C4-2B (cell line): ENCODE data around the gene WBP1.

ENCODE experiments used
- CTCF ChIP-seq: fragments of 450-650 bp; conservative IDR thresholded peaks from 2 replicates; pipeline ENCODE4 v1.5.1; 2017; ENCODE audit warnings: mild to moderate bottlenecking
- ZFX ChIP-seq: fragments of 450-650 bp; IDR thresholded peaks from 2 replicates; pipeline ENCODE4 v1.6.1; 2017

DNA sequence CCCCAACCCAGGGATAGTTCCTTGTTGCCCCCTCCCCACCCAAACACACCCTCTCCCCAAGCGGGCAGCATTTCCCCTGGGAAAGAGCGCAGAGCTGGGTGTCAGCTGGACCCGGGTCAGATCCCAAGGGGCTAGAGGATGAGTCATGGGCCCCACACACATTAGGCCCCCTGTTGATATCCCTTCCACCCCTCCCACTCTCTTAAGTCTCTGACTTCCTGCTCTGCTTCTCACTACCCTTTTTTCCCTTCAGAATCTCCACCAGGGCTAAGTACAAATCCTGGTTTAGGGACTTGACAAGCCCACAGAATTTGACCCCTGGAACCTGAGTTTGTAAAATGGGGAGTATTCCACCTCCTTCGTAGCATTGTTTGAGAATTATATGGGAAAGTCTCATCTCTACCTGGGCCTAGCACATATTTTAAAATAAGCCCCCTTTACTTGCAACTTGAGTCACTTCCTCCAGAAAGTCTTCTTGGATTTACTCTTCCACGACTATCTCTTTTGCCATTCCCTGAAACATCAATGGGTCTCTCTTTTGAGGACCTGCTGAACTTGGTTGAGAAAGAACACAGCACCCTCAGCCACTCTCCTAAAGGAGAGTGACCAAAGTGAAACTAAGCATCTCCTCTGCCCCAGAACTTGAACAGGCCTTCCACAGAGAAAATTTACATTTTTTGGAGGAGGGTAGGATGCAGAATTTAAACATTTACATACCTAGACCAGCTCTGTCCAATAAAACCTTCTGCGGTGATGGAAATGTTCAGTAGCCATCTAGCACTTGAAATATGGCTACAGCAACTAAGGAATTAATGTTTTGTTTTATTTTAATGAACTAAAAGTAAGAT is 21.2 kb upstream of the WBP1 start:
- TF ChIP-seq CTCF, result no peak
- no peak for TF ChIP-seq ZFX
